ENCODE measurements around the gene CACNB2.

DNA sequence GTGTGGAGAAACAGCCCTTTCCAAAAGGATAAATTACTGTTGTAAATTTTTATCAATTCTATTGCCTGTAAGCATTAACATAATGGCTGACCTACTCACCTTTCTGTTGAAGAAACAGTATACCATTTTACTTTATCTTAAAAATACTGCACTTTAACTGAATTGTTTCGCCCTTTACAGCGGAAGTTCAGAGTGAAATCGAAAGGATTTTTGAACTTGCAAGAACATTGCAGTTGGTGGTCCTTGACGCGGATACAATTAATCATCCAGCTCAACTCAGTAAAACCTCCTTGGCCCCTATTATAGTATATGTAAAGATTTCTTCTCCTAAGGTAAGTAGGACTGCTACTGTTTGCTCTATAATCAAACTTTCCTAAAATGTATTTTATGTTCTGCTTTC lies 393.7 kb downstream of the CACNB2 start:
- TF ChIP-seq, protein P1, sequence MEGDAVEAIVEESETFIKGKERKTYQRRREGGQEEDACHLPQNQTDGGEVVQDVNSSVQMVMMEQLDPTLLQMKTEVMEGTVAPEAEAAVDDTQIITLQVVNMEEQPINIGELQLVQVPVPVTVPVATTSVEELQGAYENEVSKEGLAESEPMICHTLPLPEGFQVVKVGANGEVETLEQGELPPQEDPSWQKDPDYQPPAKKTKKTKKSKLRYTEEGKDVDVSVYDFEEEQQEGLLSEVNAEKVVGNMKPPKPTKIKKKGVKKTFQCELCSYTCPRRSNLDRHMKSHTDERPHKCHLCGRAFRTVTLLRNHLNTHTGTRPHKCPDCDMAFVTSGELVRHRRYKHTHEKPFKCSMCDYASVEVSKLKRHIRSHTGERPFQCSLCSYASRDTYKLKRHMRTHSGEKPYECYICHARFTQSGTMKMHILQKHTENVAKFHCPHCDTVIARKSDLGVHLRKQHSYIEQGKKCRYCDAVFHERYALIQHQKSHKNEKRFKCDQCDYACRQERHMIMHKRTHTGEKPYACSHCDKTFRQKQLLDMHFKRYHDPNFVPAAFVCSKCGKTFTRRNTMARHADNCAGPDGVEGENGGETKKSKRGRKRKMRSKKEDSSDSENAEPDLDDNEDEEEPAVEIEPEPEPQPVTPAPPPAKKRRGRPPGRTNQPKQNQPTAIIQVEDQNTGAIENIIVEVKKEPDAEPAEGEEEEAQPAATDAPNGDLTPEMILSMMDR (IDR thresholded peaks at IDR 0.05) = no peak
- TF ChIP-seq POLR2A (IDR thresholded peaks at IDR 0.05) = no peak

All from prostate gland (tissue), 2 donors.